ENCODE measurements around the gene TBL2. TPM values are rescaled to one million over a fixed set of nuclear protein-coding genes. Genes with fewer than 3 reads are reported as not detected.
"Not testable (repeated sequence)": the region's sequence is repeated elsewhere in the genome, so short reads cannot be mapped to it uniquely, and the experiment has no call there.

TBL2 gene
- polyA plus RNA-seq, 1 donor = 39.0 TPM

- DNase-seq = no peak
These were observed 7.4 kb downstream of the TBL2 start for GRCh38 chr7:73570977-73571376.

DNA sequence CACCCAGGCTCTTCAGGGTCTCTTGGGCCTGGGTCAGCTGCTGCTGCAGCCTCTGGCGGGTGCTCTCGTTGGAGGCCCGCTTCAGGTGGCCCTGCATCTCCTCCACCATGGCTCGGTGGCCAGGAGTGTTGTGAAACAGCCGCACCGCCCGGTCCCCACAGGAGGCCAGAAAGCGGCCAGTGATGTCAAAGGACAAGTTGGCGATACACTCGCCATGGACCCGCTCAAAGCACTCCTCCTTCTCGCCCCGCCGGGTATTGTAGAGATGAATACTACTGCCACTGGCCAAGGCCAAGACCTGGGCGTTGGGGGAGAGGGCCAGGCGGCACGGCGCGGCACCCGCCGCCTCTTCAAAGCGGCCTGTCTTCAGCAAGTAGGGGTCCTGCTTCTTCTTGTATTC lies 7.9 kb downstream of the TBL2 start:
- no peak for DNase-seq

DNA sequence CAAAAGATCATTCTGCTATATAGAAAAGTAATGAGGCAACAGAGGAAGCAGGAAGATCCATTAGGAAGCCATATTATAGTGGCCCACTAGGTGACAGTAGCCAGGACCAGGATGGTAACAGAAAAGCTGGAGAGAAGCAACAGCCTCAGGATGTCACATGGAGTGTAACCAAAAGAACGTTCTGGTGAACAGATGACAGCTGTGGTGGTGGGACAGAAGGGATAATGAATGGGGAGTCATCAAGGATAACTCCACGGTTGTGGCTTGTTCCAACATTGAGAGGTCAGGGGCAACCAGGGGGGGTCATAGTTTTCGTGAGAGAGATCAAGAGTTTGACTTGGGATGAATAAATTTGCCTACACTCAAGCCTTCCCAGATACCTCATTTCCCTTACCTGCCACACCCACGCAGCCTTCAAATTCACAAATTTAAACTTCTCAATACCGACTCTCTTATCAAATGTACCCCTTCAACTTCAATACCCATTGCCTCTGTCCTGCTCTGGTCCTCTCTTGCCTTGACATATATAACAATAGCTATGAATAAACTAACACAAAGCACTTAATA lies 9.3 kb downstream of the TBL2 start:
- DNase-seq = no peak

GRCh38 chr7:73567846-73568685 lies 10.3 kb downstream of the TBL2 start:
- no peak for DNase-seq

GRCh38 chr7:73567140-73567539 lies 11.2 kb downstream of the TBL2 start:
- DNase-seq = no peak

- DNase-seq = not testable (repeated sequence)
These were observed 11.9 kb downstream of the TBL2 start for GRCh38 chr7:73566431-73566830.

- no peak for DNase-seq
These were observed 12.6 kb downstream of the TBL2 start for GRCh38 chr7:73565675-73566340.

- DNase-seq = no peak
These were observed 18.1 kb downstream of the TBL2 start for GRCh38 chr7:73560109-73560835.

- peak; percentile 62 for DNase-seq
These were observed 20.8 kb downstream of the TBL2 start, which contains the start of gene BCL7B for GRCh38 chr7:73557397-73558257. TSS of gene BCL7B (minus strand) at chr7:73557690. CDS start at chr7:73557578, 112 bp downstream.

DNA sequence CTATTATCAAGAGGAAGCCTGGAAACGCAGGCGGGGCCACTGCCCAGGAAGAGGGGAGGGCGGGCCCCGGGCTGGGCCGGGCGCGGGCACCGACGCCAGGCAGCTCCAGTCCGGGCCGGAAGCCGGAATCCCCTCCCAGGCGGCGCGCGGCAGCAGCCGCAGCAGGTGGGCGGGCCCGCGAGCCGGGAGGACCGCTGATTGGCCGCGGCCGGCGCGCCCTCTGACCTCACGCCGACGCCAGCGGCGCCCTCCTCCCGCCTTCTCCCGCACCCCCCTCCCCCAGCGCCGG lies 21.3 kb downstream of the TBL2 start:
- DNase-seq = peak; percentile 86

DNA sequence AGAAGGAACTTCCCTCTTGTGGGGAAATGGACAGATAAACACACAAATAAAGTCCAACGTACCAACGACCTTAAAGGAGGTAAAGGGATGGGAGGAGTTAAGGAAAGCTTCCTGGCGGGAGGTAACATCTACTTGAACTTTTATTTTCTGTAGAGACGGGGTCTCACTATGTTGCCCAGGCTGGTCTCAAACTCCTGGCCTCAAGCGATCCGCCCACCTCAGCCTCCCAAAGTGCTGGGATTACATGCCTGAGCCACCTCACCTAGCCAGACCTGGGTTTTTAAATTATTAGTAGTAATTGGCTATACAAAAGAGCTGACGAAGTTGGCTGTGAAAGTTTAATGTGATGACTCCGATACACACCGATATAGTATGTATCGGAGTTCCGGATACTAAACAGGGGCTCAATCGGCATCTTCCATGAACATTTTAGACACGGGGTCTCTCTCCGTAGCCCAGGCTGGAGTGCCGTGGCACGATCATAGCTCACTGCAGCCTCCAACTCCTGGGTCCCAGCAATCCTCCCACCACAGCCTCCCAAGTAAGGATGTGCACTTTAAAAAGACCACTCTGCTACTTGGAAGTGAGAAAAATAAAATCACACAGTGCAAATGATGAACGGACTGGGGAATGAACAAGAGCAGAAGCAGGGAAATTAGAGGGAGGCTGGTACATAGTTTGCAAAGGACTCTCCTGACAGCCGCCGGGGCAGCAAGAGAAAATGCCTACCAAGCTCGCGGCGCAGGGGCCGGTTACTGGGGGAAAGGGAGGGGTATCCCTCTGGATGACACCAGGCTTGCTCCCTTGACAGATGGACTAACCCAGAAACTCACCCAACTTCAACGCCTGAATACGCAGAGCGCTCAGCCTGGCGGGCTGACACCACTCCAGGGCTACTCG lies 21.9 kb downstream of the TBL2 start:
- DNase-seq = no peak

DNA sequence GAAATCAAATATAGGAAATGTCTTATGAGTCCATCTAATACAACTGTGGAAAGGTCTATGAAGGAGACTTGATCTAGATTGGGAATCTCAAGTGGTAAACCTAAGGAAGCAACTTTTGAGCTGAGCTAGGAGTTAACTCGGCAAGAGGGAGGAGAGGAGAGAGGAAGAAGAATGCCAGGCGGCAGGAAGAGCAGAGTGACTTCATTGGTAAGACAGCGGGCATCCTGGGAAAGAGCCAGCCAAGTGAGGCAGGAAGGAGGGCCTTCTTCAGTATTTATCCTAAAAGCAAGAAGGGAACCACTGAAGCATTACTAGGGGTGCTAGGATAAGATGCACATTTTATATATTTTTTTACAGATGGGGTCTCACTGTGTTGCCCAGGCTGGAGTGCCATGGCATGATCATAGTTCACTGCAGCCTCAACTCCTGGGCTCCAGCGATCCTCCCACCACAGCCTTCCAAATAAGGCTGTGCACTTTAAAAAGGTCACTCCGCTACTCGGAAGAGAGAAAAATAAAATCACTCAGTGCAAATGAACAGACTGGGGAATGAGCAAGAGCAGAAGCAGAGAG lies 22.9 kb downstream of the TBL2 start:
- DNase-seq = no peak

DNA sequence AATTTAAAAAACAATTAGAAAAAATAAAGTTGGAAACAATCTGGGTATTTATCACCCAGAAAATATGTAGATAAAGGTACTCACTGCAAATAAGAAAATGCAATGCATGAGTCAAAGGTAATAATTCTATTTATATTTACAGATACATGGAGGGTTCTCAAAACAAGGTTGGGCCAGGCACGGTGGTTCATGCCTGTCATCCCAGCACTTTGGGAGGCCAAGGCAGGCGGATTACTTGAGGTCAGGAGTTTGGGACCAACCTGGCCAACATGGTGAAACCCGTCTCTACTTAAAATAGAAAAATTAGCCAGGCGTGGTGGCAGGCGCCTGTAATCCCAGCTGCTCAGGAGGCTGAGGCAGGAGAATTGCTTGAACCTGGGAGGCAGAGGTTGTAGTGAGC lies 28.3 kb downstream of the TBL2 start:
- not testable (repeated sequence) for DNase-seq

DNA sequence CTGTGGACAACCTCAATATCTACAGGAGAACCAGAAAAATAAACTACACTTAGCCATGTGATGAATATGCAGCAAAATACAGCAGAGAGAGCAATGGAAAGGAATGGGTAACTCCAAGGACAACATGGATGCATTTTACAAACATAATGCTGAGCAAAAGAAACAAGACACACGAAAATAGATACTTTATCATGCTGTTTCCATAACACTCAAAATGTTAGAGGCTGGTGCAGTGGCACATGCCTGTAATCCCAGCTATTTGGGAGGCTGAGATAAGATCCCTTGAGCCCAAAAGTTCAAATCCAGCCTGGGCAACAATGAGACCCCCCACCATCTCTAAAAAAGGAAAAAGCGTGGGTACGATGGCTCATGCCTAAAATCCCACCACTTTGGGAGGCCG lies 29.2 kb downstream of the TBL2 start:
- DNase-seq = no peak

- DNase-seq = no peak
These were observed 30.5 kb downstream of the TBL2 start for GRCh38 chr7:73547841-73548240.

GRCh38 chr7:73544678-73545077 lies 33.7 kb downstream of the TBL2 start:
- DNase-seq = no peak

- no peak for DNase-seq
These were observed 36.7 kb downstream of the TBL2 start for GRCh38 chr7:73541722-73542121.

DNA sequence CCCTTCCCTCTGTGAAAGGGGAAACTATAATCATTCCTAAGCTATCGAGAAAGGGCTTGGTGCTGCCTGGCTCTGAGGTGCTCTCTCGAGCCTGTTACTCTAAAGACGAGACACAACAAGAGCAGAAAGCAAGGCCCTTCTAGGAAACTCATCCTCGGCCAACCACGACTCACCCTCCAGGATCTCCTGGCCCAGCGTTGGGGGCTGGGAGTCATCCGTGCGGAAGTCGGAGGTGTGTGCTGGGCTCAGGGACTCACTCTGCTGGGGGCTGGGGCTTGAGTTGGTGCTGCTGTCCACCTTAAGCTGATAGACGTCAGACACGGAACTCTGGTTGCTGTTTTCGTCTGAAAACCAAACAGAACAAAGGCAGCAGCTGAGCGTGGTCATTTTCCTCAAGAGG lies 38.7 kb downstream of the TBL2 start:
- no peak for DNase-seq

- not testable (repeated sequence) for DNase-seq
These were observed 39.9 kb downstream of the TBL2 start for GRCh38 chr7:73538510-73538909.

DNA sequence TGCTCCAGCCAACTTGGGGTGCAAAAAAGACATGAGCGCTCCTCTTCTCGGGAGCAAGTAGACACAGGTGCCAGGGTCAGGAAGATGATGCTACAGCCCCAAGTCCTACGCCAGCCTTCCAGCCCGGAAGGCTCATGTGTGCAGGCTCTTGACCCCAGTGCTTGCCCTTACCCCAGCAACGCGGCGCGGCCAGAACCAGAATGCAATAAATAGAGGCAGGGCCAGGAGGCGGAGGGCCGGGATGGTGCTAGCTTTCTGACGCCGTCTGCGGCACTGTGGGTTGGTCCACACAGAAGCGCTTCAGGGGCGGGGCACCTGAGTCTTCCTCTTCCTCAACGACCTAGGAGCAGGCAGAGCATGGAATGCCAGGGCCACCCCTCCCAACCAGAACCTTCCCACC lies 41.3 kb downstream of the TBL2 start:
- DNase-seq = no peak

All from left kidney (tissue), 2 donors.